Activated naive CD8-positive, alpha-beta T cell (primary cell): ENCODE measurements around the gene KIF1A.

Experiments
- H3K27ac Mint-ChIP-seq: one replicate; pipeline ENCODE4 v1.8.0; 2021; ENCODE audit warnings: mixed read lengths
- H3K27me3 Mint-ChIP-seq: one replicate; pipeline ENCODE4 v1.8.0; 2021; ENCODE audit warnings: mixed read lengths
- H3K36me3 Mint-ChIP-seq: one replicate; pipeline ENCODE4 v1.8.0; 2021; ENCODE audit warnings: mixed read lengths
- H3K4me1 Mint-ChIP-seq: one replicate; pipeline ENCODE4 v1.8.0; 2021; ENCODE audit warnings: low read depth, mixed read lengths
- H3K4me3 Mint-ChIP-seq: one replicate; pipeline ENCODE4 v1.8.0; 2021; ENCODE audit warnings: mild to moderate bottlenecking, mixed read lengths
- H3K9me3 Mint-ChIP-seq: one replicate; pipeline ENCODE4 v1.8.0; 2021; ENCODE audit warnings: low read depth, mixed read lengths

The KIF1A gene

DNA sequence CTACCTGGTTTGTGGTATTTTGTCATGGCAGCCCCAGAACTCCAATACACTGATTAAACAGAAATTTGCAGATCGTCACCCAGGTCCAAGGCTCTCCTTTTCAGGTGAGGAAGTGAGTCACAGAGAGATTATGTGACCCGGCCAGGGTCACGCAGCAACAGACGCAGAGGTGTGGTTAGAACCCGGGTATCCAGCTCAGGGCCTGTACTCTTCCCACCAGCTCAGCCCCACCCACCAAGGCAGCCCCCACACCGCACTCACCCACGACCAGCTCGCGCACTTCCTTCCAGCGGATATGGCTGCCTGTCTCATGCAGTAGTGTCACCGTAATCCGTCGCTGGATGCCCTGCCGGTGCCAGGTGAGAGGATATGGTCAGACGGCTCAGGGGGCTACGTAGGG, 80.2 kb downstream of the KIF1A start:
- H3K27ac Mint-ChIP-seq, result peak overlapping the region; percentile 75
- peak overlapping the region; percentile 57 for H3K4me3 Mint-ChIP-seq

DNA sequence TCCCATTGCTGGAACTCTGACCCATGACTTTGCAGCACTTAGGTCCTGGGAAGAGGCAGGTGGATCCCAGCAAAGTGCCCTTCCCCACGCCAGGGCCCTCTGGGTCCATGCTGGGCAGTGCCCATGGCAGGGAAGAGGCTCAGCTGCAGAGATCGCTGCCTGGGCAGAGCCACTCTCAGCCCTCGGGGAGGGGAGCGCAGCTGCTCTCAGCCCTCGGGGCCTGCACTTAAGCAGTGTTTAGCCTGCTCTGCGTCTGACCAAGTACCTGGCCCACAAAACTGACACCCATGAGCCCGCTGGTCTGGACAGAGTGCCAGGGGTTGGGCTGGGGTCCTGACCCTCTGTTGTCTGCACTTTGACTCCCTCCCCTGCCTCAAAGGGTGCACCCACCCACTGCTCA, 82.1 kb downstream of the KIF1A start:
- no peak overlapping the region for H3K4me3 Mint-ChIP-seq
- H3K9me3 Mint-ChIP-seq, result no peaks in the 10 kb centered on the region
- no peak overlapping the region for H3K27ac Mint-ChIP-seq
- no peaks in the 10 kb centered on the region for H3K36me3 Mint-ChIP-seq
- H3K27me3 Mint-ChIP-seq, result no peaks in the 10 kb centered on the region
- peaks cover 10% of the 10 kb centered on the region for H3K4me1 Mint-ChIP-seq

More for the DNA sequence above, 80.2 kb downstream of the KIF1A start:
- Mint-ChIP-seq H3K36me3 (no peaks in the 10 kb centered on the region), H3K9me3 (no peaks in the 10 kb centered on the region), H3K4me1 (peaks cover 10% of the 10 kb centered on the region), H3K27me3 (no peaks in the 10 kb centered on the region)

DNA sequence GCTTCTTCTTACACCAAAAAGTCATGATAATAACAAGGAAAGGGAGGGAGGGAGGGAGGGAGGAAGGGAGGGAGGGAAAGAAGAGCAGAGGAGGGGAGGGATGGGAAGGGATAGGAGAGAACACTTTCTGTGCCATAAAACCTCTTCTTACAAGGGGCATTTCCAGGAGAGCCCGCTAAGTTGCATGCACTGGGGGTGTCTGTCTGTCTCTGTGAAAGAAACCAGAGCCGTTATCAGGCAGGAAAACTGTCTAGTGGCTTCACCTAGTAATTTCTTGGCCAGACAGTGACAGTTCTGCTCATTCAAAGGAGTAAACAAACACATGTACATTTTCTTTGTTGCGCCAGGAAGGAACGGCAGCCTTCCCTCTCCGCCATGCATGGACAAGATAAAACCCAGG, 82.5 kb downstream of the KIF1A start:
- H3K4me3 Mint-ChIP-seq, result no peak overlapping the region
- H3K36me3 Mint-ChIP-seq, result no peaks in the 10 kb centered on the region
- no peaks in the 10 kb centered on the region for H3K27me3 Mint-ChIP-seq
- peaks cover 10% of the 10 kb centered on the region for H3K4me1 Mint-ChIP-seq
- H3K9me3 Mint-ChIP-seq, result no peaks in the 10 kb centered on the region
- no peak overlapping the region for H3K27ac Mint-ChIP-seq

DNA sequence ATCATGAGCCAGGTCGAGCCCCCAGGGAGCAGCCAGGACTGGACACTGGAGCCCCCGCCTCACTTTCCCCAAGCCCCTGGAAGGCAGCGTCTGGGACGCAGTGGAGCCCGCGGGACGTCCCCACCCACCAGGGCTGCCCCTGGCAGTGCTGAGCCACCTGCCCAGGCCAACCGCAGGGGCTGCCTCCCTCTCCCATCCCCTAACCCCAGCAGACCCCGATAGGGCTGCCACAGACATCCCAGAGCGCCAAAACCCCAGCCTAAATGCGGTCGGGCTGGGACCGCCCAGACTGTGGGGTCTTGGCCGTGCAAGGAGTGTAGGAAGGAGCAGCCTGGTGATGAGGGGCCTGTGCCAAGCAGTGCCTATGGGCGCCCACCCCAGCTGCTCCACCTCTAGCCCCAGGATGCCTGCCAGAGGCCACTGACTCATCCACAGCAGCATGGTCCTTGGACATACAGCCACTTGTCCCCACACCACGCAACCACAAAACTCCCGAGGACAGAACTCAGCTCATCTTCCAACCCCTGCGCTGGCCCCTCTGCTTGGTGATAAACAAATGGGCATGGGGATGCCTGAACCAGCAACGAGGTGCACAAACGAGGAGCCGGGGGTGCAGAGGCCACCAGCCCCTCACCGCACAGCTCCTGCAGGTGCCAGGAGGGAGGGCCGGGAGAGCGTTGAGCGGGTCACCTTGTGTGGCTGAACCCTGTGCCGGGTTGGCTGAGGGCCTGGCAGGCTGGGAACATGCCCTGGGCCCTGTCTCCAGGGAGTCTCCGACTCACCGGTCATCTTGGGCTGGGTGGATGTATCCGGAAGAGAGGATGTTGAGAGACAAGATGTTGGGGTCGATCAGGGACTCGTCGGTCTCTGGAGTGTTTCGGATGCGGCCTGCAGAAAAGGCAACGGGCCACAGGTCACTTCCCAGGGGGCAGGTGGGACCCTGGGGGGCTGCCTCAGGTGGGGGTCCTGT, 83.5 kb downstream of the KIF1A start:
- H3K27ac Mint-ChIP-seq, result no peak overlapping the region
- no peaks in the 10 kb centered on the region for H3K9me3 Mint-ChIP-seq
- no peak overlapping the region for H3K4me3 Mint-ChIP-seq
- H3K4me1 Mint-ChIP-seq, result peaks cover 10% of the 10 kb centered on the region
- no peaks in the 10 kb centered on the region for H3K36me3 Mint-ChIP-seq
- H3K27me3 Mint-ChIP-seq, result no peaks in the 10 kb centered on the region

DNA sequence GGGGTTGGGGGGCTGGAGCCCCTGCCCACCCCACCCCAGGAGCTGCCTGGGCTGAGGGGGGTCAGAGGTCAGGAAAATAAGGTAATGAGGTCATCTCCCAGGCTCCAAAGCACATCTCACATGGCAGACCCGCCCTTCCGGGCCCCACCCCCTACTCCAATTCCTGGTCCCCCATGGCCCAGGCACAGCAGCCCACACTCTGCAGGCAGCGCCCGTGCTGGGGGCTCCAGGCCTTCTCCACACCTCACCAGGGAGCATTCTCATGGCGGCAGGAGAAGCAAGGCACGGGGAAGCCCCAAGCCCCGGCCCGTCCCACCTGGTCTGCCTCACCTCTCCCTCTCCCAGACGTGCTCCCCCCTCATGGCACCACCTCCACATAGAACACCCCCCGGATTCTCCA, 84.5 kb downstream of the KIF1A start:
- H3K27ac Mint-ChIP-seq, result no peak overlapping the region
- peaks cover 10% of the 10 kb centered on the region for H3K4me1 Mint-ChIP-seq
- no peaks in the 10 kb centered on the region for H3K9me3 Mint-ChIP-seq
- H3K4me3 Mint-ChIP-seq, result no peak overlapping the region
- H3K27me3 Mint-ChIP-seq, result no peaks in the 10 kb centered on the region
- H3K36me3 Mint-ChIP-seq, result no peaks in the 10 kb centered on the region

DNA sequence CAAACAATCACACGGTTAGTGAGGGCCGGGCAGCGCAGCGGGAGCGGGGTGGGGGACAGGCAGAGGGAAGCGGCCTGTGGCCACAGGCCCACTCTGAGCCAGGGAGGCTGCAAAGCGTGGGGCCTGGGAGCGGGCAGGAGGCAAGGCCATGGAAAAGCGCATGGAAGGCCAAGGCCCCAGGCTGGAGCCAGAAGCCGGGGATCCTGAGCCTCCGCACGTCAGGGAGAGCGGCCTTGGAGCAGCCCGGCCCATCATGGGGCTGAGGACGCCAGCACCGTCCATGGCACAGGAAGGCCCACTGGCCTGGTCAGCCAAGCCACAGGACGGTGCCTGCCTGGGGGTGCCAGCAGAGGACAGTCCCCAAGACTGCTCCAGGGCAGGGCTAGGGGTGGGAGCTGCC, 85.3 kb downstream of the KIF1A start:
- Mint-ChIP-seq H3K36me3 (no peaks in the 10 kb centered on the region), H3K4me3 (no peak overlapping the region), H3K27ac (no peak overlapping the region), H3K9me3 (no peaks in the 10 kb centered on the region), H3K4me1 (peaks cover 9% of the 10 kb centered on the region), H3K27me3 (no peaks in the 10 kb centered on the region)

DNA sequence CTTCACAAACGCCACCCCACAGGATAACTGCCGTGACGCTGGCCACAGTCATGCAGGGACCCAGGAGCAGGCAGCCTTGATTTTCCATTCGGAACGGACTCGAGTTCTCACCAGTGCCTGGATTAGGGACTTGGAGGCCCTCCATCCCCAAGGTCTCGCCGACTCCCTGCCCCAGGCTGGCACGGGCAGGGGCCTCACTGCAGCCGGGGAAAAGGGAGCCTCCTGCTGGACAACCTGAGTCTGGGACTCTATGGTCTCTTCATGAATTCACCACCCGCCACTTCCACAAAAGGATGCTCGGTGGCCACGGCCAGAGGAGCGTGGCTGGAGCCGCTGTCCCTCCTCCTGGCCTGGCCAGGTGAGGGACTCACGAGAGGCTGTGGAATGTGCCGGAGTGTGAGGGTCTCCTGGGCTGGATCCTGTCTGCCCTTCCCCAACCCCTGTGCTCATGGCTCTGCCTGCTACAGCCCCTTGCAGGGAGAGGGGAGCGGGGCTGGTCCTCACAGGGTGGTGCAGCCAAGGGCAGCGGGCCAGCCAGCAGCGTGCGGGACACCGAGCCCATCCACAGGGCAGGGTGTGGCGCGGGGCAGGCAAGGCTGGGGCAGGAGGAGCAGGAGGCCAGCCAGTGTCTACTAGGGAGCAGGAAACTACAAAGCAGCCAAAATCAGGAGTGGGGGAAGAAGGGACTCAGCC, 86.1 kb downstream of the KIF1A start:
- H3K36me3 Mint-ChIP-seq, result no peaks in the 10 kb centered on the region
- no peak overlapping the region for H3K4me3 Mint-ChIP-seq

DNA sequence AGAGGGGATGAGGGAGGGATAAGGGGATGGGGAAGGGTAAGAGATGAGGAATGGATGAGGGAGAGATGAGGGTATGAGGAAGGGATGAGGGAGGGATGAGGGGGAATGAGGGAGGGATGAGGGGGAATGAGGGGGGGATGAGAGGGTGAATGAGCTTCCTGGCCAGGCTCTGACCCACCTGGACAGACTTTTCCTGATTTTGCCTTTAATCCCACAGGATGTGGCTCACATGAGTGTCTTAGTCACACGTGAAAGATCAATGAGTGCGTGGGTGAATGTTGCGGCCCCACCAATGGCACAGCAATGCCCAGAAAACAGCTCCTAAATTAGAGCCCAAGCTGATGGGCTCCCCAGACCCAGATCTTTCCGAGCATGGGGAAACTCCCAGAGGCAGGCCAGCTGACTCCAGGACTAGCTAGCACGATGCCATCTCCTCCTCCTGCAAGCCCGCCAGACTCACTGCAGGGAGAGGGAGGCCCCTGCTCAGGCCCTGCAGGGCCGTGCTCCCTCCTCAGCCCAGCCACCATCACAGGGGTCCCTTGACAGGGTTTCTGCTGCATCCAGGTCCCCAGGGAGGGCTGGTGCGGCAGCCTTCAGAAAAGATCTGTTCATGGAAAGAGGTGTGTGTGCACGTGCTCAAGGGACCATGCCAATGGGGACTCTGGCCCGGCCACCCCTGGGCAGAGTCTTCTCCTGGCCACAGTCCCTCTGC, 87.0 kb downstream of the KIF1A start:
- Mint-ChIP-seq H3K4me1 (no peaks in the 10 kb centered on the region), H3K4me3 (no peak overlapping the region), H3K27me3 (no peaks in the 10 kb centered on the region), H3K9me3 (no peaks in the 10 kb centered on the region), H3K27ac (no peak overlapping the region), H3K36me3 (no peaks in the 10 kb centered on the region)

More for the DNA sequence above, 86.1 kb downstream of the KIF1A start:
- H3K4me1 Mint-ChIP-seq, result peaks cover 1% of the 10 kb centered on the region
- H3K9me3 Mint-ChIP-seq, result no peaks in the 10 kb centered on the region
- no peaks in the 10 kb centered on the region for H3K27me3 Mint-ChIP-seq
- no peak overlapping the region for H3K27ac Mint-ChIP-seq

DNA sequence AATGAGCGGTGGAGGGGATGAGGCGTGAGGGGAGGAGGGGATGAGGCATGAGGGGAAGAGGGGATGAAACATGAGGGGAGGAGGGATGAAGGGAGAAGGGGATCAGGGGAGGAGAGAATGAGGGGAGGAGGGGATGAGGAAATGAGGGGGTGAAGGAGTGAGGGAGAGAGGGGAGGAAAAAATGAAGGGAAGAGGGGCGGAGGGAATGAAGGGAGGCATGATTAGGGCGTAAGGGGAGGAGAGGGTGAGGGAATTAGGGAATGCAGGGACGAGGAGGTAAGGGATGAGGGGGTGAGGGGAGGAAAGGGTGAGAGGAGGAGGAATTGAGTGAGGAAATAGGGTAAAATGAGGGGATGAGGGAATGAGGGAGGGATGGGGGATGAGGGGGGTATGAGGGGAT, 87.8 kb downstream of the KIF1A start:
- H3K9me3 Mint-ChIP-seq, result no peaks in the 10 kb centered on the region
- no peaks in the 10 kb centered on the region for H3K36me3 Mint-ChIP-seq
- H3K4me1 Mint-ChIP-seq, result no peaks in the 10 kb centered on the region
- no peaks in the 10 kb centered on the region for H3K27me3 Mint-ChIP-seq
- no peak overlapping the region for H3K4me3 Mint-ChIP-seq
- H3K27ac Mint-ChIP-seq, result no peak overlapping the region

DNA sequence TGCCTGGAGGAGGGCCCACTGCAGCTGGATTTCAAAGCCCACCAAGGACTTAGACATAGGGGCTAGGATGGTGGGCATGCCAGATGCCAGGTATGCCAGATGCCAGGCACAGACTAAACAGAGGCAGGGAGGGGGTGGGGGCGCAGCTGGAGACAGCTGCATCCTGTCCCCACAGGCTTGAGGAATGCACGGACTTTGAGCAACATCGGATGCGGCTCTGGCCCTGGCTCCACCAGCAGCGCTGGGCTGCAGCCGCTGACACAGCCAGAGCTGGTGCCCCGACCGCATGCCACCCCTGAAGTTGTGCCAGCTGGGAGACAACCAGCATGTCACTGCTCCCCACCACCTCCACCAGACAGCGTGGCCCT, 88.9 kb downstream of the KIF1A start:
- H3K27me3 Mint-ChIP-seq, result no peaks in the 10 kb centered on the region
- H3K27ac Mint-ChIP-seq, result no peak overlapping the region
- H3K4me1 Mint-ChIP-seq, result no peaks in the 10 kb centered on the region
- no peaks in the 10 kb centered on the region for H3K9me3 Mint-ChIP-seq
- H3K36me3 Mint-ChIP-seq, result no peaks in the 10 kb centered on the region
- H3K4me3 Mint-ChIP-seq, result no peak overlapping the region

DNA sequence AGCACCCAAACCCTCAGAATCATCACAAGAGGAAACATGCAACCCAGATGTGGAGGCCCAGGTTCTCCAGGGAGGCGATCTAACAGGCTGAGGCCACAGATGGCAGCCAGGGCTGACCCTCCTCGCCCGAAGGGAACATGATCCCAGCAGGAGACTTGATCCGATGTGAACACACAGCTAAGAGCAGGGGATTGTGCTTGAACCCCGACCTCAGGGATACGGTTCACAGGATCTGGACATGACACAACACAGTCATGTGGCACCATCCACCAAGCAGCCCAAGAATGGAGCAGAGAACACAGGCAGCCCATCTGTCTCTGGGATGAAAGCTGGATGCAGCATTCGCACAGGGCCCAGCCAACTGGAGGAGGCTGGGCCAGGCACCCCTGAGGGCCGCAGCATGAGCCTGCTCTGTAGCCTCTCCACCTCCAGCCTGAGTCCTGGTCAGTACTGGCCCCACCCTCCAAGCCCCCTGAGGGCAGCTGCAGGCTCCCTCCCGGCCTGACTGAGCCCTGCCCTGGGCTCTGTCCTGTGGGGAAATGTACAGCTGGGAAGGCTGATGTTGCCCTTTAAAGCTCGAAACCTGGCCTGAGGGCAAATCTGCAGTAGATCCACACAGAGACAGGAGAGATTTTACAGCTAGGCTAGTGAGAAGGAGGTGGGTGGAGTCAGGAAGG, 89.4 kb downstream of the KIF1A start:
- H3K9me3 Mint-ChIP-seq, result no peaks in the 10 kb centered on the region
- H3K27ac Mint-ChIP-seq, result no peak overlapping the region
- no peaks in the 10 kb centered on the region for H3K36me3 Mint-ChIP-seq
- no peak overlapping the region for H3K4me3 Mint-ChIP-seq
- no peaks in the 10 kb centered on the region for H3K27me3 Mint-ChIP-seq
- no peaks in the 10 kb centered on the region for H3K4me1 Mint-ChIP-seq

DNA sequence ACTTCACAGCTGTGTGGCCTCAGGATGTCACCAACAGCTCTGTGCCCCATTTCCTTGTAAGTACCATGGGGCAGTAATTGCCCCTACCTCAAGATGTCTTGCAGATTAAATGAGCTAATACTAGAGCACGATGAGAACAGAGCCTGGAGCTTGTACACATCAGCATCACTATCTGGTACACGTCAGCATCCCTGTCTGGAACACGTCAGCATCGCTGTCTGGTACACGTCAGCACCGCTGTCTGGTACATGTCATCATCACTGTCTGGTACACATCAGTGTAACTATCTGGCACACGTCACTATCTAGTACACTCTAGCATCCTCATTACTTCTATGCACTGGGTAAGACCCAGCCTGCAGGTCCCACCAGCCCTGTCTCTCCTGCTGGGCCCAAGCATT, 91.2 kb downstream of the KIF1A start:
- no peaks in the 10 kb centered on the region for H3K36me3 Mint-ChIP-seq
- H3K27ac Mint-ChIP-seq, result no peak overlapping the region
- no peaks in the 10 kb centered on the region for H3K4me1 Mint-ChIP-seq
- no peaks in the 10 kb centered on the region for H3K9me3 Mint-ChIP-seq
- H3K27me3 Mint-ChIP-seq, result no peaks in the 10 kb centered on the region
- no peak overlapping the region for H3K4me3 Mint-ChIP-seq

DNA sequence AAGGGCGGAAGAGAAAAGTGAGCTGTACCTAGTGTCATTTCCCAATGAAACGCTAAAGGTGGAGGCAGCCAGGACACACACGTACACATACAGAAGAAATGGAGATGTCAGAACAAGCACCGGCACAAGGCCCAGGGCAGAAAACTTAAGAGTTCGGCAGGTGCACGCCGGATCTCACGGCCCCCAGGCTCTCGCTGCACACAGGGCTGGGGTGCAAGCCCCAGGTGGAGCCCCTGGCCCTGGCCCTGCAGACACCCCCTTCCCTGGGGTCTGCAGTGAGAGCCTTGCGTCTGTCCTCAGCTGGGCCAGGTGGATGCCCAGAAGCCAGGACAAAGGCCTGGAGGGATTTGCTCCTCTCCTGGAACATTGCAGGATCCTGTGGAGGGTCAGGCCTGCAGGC, 91.7 kb downstream of the KIF1A start:
- no peak overlapping the region for H3K27ac Mint-ChIP-seq
- no peaks in the 10 kb centered on the region for H3K27me3 Mint-ChIP-seq
- H3K4me1 Mint-ChIP-seq, result no peaks in the 10 kb centered on the region
- H3K4me3 Mint-ChIP-seq, result no peak overlapping the region
- H3K36me3 Mint-ChIP-seq, result no peaks in the 10 kb centered on the region
- H3K9me3 Mint-ChIP-seq, result no peaks in the 10 kb centered on the region

DNA sequence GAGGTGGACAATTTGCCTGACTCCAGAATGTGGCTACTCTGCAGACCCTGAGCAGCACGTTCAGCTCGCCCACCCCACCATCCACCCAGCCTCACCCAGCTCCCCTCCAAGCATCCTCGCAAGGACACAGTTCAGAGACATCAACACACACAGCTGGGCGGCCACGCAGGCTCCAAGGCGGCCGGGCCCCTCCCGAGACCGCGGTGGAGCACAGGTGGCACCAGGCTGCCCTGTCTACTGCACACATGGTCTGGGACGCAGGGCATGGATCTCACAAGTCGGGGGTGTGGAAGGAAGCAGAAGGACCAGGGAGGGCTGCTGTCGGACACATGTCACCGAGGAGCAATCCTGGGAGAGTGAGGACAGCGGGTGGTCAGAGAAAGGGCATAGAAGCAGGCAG, 92.1 kb downstream of the KIF1A start:
- no peaks in the 10 kb centered on the region for H3K9me3 Mint-ChIP-seq
- H3K4me1 Mint-ChIP-seq, result no peaks in the 10 kb centered on the region
- H3K27ac Mint-ChIP-seq, result no peak overlapping the region
- H3K27me3 Mint-ChIP-seq, result no peaks in the 10 kb centered on the region
- H3K4me3 Mint-ChIP-seq, result no peak overlapping the region
- H3K36me3 Mint-ChIP-seq, result no peaks in the 10 kb centered on the region

DNA sequence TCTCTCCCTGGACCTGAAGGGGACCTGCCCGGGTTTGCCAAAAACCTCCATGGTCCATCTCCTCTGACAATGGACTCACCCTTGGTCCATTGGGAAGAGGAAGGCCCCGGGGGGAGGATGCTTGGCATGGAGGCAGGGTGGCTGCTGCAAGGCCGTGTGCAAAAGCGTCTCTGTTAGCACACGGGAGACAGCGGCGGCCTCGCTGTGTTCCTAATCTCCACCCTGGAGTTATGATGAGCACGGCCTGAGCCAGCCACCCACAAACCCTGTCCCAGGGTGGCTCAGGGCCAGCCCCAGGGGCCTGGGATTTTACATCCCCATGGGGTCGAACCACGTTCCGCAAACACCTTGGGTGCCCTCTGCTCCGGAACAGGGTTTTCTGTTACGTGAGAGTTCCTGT, 92.6 kb downstream of the KIF1A start:
- no peaks in the 10 kb centered on the region for H3K4me1 Mint-ChIP-seq
- H3K27me3 Mint-ChIP-seq, result no peaks in the 10 kb centered on the region

More for the DNA sequence above, 92.6 kb downstream of the KIF1A start:
- Mint-ChIP-seq H3K4me3 (no peak overlapping the region), H3K27ac (no peak overlapping the region), H3K36me3 (no peaks in the 10 kb centered on the region), H3K9me3 (no peaks in the 10 kb centered on the region)
